NCI-H128 (cell line): ENCODE measurements around the gene MRPL46.
"Not testable (repeated sequence)": the region's sequence is repeated elsewhere in the genome, so short reads cannot be mapped to it uniquely, and the experiment has no call there.

Source experiments
- DNase-seq: peaks from one replicate; lab custom pipeline; 2025; ENCODE audit not compliant: unreplicated experiment; lab: John Stamatoyannopoulos, UW

Gene MRPL46

GRCh38 chr15:88479169-88479568 is 12.0 kb upstream of the MRPL46 start:
- DNase-seq: no peak

DNA sequence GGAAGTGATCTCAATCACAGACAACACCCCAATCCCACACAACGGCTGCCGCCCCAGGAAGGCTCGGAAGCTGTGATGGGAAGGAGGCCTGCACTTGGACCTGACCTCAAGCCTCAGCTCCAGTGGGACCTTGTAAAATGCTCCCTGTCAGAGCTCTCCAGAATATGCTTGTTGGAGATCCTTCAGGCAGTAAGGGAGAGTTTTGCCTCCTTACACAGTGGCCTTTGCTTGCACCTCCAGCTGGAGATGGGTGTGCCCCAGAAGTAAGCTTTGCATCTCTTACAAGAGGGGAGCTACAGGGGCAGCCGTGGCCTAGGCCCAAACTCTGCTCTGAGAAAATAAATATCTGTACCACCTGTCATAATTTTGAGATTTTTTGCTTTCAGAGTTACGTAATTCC is 10.7 kb upstream of the MRPL46 start:
- DNase-seq: no peak

- DNase-seq: no peak
Observed at GRCh38 chr15:88477126-88477525, 9.9 kb upstream of the MRPL46 start.

GRCh38 chr15:88476635-88477060 is 9.5 kb upstream of the MRPL46 start:
- no peak for DNase-seq

- DNase-seq: not testable (repeated sequence)
Observed at GRCh38 chr15:88473661-88474293, 6.6 kb upstream of the MRPL46 start.

DNA sequence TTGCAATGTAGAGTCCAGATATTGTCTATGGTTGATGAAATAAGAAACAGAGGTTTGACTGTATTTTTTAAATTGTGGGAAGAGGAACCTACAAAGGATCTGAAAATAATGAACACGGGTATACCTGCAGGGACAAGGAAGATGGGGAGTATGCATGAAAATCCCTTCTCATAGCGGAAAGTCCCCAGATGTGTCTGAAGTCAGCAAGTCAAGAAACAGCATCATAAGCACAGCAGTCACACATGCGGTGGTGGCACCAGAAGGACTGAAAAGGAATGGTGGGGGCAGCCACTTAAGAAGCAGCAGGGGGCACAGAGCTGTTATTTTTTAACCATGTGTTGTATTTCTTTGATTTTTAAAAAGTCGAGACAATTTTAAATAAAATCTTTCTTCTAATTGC is 5.0 kb upstream of the MRPL46 start:
- no peak for DNase-seq

DNA sequence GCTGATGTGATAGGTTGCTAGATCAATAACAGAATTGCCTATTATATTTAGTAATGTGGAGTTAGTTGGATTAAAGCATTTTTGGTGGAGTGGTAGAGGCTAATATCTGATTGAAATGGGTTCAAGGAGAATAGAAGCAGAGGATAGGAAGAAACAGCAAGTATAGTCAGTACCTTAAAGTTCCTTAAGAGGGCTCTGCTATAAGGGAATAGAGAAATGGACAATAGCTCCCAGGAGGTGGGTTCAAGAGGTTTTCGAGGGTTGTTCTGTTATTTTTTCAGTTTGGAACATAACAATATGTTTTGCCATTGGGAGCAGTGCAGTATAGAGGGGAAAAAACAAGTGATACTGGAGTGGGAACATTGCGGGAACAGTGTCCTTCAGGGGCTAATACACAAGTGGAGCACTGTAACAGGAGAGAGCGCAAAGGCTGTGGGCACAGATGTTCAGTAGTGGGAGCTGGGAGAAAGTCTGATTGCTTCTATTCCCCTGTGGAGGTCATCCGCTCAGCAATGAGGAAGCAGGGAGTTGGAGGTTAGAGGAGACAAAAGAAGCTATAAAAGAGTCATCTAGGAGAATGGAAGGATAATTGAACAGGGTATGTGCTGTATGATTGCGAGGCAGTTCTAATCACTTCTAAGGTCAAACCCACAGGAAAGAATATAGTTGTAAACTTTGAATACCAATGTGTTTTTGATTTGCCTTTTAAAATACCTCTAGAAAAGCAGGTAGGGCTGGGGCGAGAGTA is 3.6 kb upstream of the MRPL46 start:
- no peak for DNase-seq

DNA sequence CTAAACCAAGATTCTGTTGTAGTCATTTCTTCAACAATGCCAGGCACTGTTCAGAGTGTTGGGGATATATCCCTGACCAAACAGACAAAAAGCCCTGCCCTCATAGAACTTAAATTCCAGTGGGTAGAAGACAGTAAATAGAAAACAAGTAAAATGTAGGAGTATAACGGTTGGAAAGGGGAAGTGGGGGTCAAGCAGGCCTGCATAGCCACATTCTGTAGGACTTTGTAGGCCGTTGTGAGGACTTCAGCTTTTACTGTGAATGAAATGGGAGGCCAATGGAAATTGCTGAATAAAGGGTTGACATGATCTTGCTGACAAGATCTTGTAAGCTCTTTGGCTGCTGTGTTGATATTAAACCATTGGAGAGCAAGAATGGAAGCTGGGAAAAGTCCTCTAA is 2.1 kb upstream of the MRPL46 start:
- DNase-seq: no peak

GRCh38 chr15:88468721-88469120 is 1.5 kb upstream of the MRPL46 start:
- DNase-seq: not testable (repeated sequence)

DNA sequence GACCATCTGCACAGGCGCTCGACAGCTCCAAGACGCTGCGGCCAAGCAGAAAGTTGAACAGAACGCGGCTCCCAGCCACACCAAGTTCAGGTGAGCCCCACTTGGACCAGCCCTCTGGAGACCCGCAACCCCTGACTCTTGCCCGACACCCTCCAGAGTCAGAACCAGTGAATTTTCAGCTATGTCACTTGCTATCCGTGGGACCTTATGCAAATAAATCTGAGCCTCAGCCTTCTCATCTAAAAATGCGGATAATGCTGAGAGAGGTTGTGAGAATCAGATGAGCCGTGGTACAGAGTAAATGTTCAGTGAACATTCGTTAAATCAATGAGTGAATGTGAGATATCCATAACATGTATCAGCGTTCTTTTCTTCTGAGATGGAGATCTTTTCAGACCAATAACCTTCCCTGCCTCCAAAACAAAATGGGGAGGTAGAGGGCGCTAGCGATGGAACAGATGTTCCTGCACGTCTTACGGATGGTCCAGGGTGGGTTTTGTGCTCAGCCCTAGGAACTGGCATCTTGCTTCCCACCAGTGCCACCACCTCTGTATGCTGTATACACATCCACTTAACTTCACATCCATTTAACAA is 844 bp upstream of the MRPL46 start:
- DNase-seq: no peak

DNA sequence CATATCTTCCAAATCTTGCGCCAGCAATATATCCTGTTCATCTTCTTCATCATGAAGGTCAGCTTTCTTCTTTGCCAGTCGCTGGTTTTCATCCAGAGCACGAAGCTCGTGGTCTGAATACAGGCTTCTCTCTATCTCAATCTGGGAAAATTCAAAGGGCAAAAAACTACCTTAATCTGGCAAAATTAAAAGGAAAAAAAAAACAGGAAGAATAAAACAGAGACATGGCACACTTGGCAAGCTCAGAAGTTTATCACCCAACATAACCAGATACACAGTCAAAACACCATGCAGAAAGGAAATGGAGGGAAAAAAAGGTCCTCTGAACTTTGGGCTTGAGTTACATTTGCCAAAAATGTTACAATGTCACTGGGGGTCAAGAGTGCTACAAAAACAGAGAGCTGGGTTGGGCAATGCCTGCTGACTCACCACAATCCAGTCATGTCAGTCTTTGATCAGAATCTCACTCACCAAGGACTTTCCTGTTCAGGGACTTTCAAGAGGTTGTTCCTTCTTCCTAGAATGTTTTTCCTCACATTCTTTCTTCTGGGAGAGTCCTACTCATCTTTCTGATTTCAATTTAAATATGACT is 1.5 kb downstream of the MRPL46 start:
- no peak for DNase-seq

GRCh38 chr15:88463870-88464532 is 3.2 kb downstream of the MRPL46 start:
- DNase-seq: no peak

GRCh38 chr15:88456733-88457132 is 10.5 kb downstream of the MRPL46 start:
- DNase-seq: no peak

GRCh38 chr15:88454867-88455810 is 12.0 kb downstream of the MRPL46 start:
- no peak for DNase-seq

DNA sequence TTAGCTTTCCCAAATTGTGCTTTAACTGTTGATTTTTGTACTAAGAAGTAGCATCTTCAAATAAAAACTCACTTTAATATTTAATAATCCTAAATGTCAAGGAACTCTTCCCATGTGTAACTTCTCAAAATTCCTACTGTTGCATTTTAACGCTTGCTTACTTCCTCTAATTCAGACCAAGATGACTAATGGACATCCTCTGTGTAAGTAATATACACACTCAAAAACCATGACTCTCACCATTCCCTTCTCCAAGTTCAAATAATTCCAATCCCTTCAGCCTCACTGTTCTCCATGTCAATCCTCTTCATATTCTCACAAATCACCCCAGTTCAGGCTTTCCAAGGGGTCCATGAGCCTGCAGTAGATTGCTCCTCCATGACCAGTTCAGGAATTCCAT is 13.0 kb downstream of the MRPL46 start:
- DNase-seq: no peak

- no peak for DNase-seq
Observed at GRCh38 chr15:88453651-88454050, 13.5 kb downstream of the MRPL46 start.

GRCh38 chr15:88450125-88450798 is 16.9 kb downstream of the MRPL46 start:
- DNase-seq: no peak

GRCh38 chr15:88449581-88449980 is 17.6 kb downstream of the MRPL46 start:
- DNase-seq: no peak

DNA sequence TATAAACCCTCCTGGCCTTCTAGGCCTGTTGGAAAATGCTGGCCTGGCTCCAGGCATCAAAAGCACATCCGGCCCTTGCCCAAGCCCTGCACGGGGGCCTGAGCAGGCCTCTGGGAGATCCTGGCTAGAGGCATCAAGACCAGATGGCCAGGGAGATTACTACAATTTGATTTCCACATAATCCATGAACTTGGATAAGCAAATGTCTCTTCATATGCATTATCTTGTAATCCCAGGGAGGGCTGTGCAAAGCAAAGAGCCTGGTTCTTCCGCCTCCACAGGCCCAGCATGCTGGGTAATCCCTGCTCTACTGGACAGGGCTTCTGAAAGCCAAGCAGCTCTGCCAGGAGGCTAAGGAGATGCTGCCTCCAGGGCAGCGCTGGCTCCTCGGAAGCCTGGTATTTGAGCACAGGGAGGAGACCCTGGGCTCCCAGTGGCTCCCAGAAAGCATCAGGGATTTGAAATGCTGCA is 18.2 kb downstream of the MRPL46 start:
- no peak for DNase-seq

DNA sequence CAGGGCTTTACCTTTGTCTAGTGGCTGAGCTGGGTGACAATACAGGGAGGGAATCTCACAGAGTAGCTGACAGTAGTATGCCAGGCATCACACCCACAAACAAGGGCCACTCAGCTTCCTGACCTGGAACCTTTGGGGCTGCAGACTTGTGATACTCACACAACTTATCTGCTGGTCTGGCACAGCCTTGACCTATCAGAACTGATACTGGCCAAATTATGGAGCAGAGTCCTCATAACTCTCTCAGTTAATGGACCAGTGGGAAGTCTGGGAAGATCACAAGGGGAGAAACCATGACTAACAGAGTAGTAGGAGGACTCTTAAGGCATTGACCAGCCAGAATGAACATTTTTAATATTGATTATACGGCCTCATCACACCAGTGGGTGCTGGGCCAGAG is 19.4 kb downstream of the MRPL46 start:
- DNase-seq: no peak
